ENCODE data around the gene ELP2.

GRCh38 chr18:36130039-36130831 lies 536 bp downstream of the ELP2 start:
- TF ChIP-seq CTCF (IDR thresholded peaks at IDR 0.05; ENCODE audit: poor library complexity) (no peak), EZH2 (IDR thresholded peaks at IDR 0.05; ENCODE audit: borderline replicate concordance) (no peak)

All from hepatocyte (in vitro differentiated cells).